GM21390 (cell line): ENCODE measurements around the gene SP4.
A peak's percentile ranks its signal among the peaks of the same experiment; 100 is the strongest.

ENCODE experiments used
- ATAC-seq: cut with Tn5 transposase; IDR thresholded peaks from one replicate; pipeline ENCODE4 v1.9.1; 2021; ENCODE audit not compliant: unreplicated experiment

SP4 gene

DNA sequence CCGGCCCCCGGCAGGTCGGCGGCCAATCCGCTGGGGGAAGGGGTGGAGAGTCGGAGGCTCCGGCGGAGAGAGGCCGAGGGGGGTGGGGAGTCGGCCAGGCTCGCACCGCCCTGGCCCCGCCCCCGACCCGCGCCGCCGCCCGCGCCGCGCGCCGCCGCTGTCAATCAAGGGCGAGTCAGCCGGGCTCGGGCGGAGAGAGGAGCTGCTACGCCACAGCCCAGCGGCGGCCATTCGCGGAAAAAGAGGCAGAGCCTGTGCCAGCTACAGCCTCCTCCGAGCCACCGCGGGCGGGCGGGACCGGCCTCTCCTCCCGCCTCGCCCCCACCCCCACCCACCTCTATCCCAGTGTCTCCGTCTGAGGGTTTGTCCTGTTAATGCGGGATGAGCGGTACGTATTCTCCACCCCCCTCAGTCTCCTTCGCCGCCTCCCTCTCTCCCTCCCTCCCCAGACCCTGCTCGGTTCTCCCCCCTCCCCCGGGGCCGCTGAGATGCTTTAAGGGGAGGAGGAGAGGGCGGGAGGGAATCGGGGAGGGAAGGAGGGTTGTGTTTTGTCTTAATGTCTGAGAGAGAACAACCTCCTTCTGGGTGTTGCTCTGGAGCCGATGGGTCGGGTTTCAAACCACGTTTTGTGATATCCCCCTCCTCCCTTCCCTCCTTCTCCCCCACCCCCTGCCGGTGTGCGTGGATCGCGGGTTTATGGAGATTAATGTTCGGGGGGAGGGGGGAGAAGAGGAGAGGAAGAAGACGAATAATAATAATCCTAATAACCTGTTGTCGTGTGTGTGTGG lies at the start of gene SP4:
TSS of gene SP4 (plus strand) at position 213 of the 788 bp plus-strand sequence. CDS start at position 382, 169 bp downstream.
- peak; percentile 69 for ATAC-seq

DNA sequence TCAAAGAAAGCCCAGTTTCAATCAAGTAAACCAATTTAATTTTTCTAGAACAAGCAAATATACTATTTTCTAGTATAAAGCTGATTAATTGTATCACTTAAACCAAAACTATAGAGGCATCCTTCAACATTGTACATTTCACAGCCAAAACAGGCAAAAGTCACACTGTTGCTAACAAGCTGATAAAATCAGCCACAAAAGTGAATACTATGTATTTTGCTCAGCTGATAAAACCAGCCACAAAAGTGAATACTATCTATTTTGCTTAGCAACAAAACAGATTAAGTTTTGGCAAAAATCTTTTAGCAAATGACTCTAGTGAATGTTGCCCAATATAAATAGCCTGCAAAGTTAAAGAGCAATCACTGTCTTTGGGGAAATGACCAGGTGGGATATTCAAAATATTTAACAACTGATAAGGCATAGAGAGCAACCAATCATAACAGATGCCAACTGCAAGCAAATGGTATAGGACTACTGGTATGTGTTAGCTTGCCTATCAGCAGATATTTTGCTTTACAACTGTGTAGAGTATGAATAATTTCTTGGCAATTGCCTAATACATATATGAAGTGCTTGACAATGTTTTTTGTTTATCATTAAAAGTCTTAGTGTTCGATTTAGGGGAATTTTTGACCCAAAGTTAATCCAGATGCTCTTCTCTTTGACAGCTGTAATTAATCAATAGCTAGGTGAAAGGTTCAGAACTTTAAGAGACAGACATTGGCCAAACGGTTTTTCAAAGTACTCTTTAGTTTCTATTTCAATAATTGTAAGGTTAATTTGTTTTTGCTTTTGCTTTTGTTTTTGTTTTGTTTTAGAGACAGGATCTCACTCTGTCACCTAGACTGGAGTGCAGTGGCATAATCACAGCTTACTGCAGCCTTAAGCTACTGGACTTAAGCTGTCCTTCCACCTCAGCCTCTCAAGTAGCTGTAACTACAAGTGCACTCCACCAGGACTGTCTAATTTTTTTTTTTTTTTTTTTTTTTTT lies 44.4 kb upstream of the SP4 start:
- peak; percentile 91 for ATAC-seq

GRCh38 chr7:21393937-21394336 lies 33.9 kb upstream of the SP4 start:
- no peak for ATAC-seq

- no peak for ATAC-seq
These were observed 25.9 kb upstream of the SP4 start for GRCh38 chr7:21401944-21402343.

- ATAC-seq = no peak
These were observed 19.9 kb upstream of the SP4 start for GRCh38 chr7:21407796-21408480.

DNA sequence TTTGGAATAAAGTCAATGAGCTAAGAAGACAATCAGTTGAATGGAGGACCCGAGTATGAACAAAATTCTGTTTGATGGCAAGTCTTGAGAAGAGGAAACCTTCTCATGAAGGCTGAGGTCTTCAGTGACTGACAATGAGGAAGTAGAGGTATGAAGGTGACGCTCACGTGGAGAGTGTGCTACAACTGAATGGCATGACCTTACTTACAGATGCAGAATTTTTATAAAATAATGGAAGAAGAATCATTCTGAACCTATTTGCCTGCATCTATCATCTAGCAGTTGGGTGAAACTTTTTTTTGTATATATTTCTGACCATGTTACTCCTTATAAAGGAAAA lies 19.4 kb upstream of the SP4 start:
- no peak for ATAC-seq

DNA sequence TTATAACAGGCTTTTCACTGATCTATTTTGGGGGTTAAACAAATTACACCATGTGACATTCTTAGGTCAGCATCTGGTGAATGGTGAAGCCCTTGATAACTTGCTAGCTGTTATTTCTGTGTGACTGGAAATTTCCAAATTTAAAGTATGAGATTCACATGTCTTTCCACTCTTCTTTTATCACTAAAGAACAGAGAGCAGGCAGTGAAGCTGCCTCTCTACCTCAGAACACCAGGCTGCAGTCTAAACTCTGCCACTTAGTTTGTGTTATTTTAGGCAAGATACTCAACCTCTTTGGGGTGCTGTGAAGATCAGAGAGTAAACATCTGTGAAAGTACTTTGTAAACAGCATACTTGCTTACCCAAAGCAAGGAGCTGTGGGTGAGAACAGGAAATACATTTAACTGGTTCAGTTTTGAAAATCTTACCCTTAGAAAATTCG lies 15.5 kb upstream of the SP4 start:
- peak; percentile 77 for ATAC-seq

- ATAC-seq = no peak
These were observed 14.9 kb upstream of the SP4 start for GRCh38 chr7:21412957-21413356.

- ATAC-seq = no peak
These were observed 14.4 kb upstream of the SP4 start for GRCh38 chr7:21413502-21413901.

DNA sequence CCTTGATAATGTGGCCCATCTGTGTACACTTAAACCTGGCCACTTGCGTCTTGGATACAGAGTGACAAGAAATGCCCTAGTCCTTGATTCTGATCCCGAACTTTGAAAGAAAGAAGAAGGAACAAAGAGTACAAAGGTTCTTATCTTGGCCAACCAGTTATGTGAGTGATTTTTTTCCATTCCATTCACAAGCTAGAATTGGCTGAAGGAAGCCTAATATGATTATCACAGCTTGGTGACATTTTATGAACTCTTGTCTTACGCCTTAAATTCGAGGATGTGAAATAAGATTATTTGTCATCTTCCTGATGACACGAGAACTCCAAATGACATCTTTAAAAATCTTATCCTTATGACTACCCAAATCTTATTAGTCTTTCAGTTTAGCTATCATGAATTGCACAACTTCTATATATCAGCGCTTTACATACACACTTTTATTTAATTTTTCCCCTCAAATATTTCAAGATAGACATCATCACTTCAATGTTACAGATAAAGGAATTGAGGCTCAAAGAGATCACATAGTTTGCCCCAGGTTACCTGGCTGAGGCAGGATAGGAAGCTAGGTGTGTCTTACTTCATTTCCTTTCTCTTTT lies 13.0 kb upstream of the SP4 start:
- no peak for ATAC-seq

GRCh38 chr7:21417647-21418046 lies 10.2 kb upstream of the SP4 start:
- no peak for ATAC-seq

GRCh38 chr7:21422751-21423150 lies 5.1 kb upstream of the SP4 start:
- no peak for ATAC-seq

- no peak for ATAC-seq
These were observed 2.6 kb upstream of the SP4 start for GRCh38 chr7:21425290-21425689.

DNA sequence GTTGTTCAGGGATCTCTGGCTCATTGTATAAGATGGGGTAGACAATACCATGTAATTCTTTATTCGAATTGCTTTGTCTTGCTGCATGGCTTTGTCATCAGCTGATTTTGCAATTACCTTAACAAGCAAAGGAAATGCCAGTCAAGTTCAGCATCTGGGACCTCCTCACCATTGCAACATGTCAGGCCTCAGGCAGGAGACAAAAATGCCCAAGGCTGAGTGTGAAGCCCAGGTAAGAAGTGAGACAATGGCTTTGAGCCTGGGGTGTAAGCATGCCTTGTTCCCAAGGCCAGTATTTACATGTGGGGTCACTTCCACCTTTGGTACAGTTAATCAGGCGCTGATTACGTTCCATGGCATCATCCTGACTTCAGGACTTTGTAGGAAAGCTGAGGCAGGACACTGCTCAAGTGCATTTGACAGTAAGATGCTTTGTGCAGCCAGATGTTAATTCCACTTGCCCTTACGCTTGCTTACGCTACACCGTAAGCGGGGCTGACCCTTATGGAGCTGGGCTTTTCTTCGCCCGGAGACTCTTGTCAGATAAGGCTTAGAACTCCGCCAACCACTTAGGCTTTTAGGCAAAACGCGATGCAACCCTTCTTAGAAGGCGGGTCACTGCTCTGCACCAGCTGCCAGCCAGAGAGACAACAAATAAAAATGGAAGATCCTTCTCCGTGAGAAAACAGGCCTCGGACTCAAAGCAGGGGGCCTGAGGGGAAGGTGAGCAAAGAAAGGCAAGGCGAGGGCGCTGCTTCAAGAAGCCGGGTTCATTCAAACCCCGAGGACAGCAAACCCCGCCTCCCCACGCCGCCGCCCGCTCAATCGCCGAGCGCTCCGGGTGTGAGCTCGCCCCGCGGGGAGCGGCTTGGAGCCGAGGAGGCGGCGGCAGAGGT lies 1.3 kb upstream of the SP4 start:
- no peak for ATAC-seq

DNA sequence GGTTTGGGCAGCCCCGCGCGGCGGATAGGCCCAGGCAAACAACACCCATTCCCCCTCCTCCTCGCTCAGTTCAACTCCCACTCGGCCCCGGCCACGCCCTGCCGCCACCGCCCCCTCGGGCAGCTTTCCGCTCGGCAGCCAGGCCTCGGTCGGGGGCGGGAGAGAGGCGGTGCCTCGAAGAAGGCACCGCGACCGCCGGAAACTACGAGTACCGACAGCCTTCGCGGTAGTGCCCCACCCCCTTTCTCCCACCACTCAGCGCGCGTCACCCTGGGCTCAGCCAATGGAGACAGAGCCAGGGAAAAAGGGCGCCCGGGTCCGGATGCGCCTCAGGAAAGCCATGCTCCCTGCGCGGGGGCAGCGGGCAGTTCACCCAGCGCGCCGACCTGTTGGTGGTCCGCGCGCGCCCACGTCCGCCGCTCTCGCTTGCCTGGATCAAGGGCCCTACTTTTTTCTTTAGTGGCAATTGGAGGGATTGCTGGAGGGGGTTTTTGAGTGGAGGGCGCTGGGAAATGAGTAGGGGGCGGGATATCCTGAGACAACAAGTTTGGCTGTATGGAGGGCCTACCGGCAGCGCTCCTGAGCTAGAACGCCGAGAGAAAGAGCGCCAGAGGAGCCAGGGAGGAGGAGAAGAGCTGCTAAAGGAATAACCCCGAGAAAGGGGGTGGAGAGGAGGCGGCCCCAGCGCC lies 557 bp upstream of the SP4 start:
- ATAC-seq = peak; percentile 77

DNA sequence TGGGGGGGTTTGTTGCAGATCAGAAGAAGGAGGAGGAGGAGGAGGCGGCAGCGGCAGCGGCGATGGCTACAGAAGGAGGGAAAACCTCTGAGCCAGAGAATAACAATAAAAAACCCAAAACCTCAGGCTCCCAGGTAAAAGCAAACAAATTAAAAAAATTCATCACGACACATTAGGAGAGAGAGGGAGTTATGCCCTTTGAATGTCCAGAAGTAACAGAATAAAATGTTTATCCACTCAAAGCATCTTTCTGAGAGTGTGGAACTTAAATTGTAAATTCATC lies 717 bp downstream of the SP4 start:
- ATAC-seq = no peak

DNA sequence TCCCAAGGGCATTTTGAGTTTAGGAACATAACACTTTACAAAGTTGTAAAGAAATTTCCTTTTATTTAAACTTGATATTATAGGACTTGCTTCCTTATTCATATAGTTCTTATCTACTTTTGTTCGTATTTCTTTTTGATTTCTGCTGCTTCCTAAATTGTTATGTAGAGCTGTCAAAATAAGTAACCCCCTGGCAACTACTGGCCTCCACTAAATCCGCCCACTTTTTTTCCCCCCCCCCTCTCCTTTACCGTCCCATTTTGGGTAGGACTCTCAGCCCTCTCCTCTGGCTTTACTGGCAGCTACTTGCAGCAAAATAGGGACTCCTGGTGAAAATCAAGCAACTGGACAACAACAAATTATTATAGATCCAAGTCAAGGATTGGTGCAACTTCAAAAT lies 1.1 kb downstream of the SP4 start:
- no peak for ATAC-seq

- no peak for ATAC-seq
These were observed 2.1 kb downstream of the SP4 start for GRCh38 chr7:21429786-21430574.

- no peak for ATAC-seq
These were observed 2.7 kb downstream of the SP4 start for GRCh38 chr7:21430575-21430954.
